ENCODE results near the gene TLK2. TPM values are rescaled to one million over a fixed set of nuclear protein-coding genes. Genes with fewer than 3 reads are reported as not detected.

Gene TLK2
- total and polyA plus RNA-seq, 5 donors from 2014 or later: 6.9 to 89.5 (median 10.6) TPM

GRCh38 chr17:62657690-62658089 lies 179.1 kb downstream of the TLK2 start:
- Mint-ChIP-seq H3K27me3 (peaks cover 14% of the 10 kb centered on the region), H3K27ac (no peak overlapping the region)

GRCh38 chr17:62658136-62658920 lies 179.7 kb downstream of the TLK2 start:
- peaks cover 0 to 9% (median 5%) of the 10 kb centered on the region in 4 donors for H3K4me1 Mint-ChIP-seq
- DNase-seq: no peak
- ATAC-seq (ENCODE audit: low read depth in 2 of 2): no peak
- H3K36me3 Mint-ChIP-seq: peaks cover 4% of the 10 kb centered on the region
- Histone ChIP-seq H3K9me3 (ENCODE audit: control insufficient read depth in 2 of 2, low read length in 2 of 2) (peaks cover 0 to 5% of the 10 kb centered on the region in 2 experiments), H3K27ac (ENCODE audit: insufficient read depth, low read length, poor library complexity, severe bottlenecking) (no peak overlapping the region), H3K27me3 (ENCODE audit: control insufficient read depth, insufficient read depth, low read length) (no peaks in the 10 kb centered on the region), H3K4me1 (ENCODE audit: control insufficient read depth, insufficient read depth, low read length, poor library complexity, severe bottlenecking) (peaks cover 6% of the 10 kb centered on the region), H3K36me3 (ENCODE audit: control insufficient read depth, insufficient read depth, low read length) (no peaks in the 10 kb centered on the region), H3K4me3 (ENCODE audit: low read depth, low read length) (no peak overlapping the region)
- H3K9me3 Mint-ChIP-seq: peaks cover 0 to 10% (median 8%) of the 10 kb centered on the region in 7 donors
- H3K4me3 Mint-ChIP-seq: no peak overlapping the region
- H3K27me3 Mint-ChIP-seq: peaks cover 14% of the 10 kb centered on the region
- no peak overlapping the region for H3K27ac Mint-ChIP-seq

More at GRCh38 chr17:62657690-62658089, 179.1 kb downstream of the TLK2 start:
- Mint-ChIP-seq H3K36me3 (peaks cover 4% of the 10 kb centered on the region), H3K4me3 (no peak overlapping the region), H3K4me1 (peaks cover 0 to 14% (median 7%) of the 10 kb centered on the region in 4 donors), H3K9me3 (peaks cover 0 to 10% (median 8%) of the 10 kb centered on the region in 7 donors)
- H3K27ac ChIP-seq (ENCODE audit: insufficient read depth, low read length, poor library complexity, severe bottlenecking): no peak overlapping the region
- H3K36me3 ChIP-seq (ENCODE audit: control insufficient read depth, insufficient read depth, low read length): no peaks in the 10 kb centered on the region
- peaks cover 13% of the 10 kb centered on the region for H3K4me1 ChIP-seq (ENCODE audit: control insufficient read depth, insufficient read depth, low read length, poor library complexity, severe bottlenecking)
- no peak for ATAC-seq (ENCODE audit: low read depth in 2 of 2)
- no peak for DNase-seq
- peaks cover 0 to 5% of the 10 kb centered on the region in 2 experiments for H3K9me3 ChIP-seq (ENCODE audit: control insufficient read depth in 2 of 2, low read length in 2 of 2)
- H3K4me3 ChIP-seq (ENCODE audit: low read depth, low read length): no peak overlapping the region
- H3K27me3 ChIP-seq (ENCODE audit: control insufficient read depth, insufficient read depth, low read length): no peaks in the 10 kb centered on the region

GRCh38 chr17:62660629-62661118 lies 182.0 kb downstream of the TLK2 start:
- H3K27me3 ChIP-seq (ENCODE audit: control insufficient read depth, insufficient read depth, low read length): no peaks in the 10 kb centered on the region
- Mint-ChIP-seq H3K4me1 (no peaks in the 10 kb centered on the region), H3K4me3 (no peak overlapping the region), H3K36me3 (peaks cover 4% of the 10 kb centered on the region), H3K9me3 (peaks cover 0 to 10% (median 7%) of the 10 kb centered on the region in 7 donors), H3K27me3 (peaks cover 13% of the 10 kb centered on the region), H3K27ac (no peak overlapping the region)
- no peak overlapping the region for H3K4me3 ChIP-seq (ENCODE audit: low read depth, low read length)
- H3K27ac ChIP-seq (ENCODE audit: insufficient read depth, low read length, poor library complexity, severe bottlenecking): no peak overlapping the region
- no peak for ATAC-seq (ENCODE audit: low read depth in 2 of 2)
- no peak for DNase-seq
- no peaks in the 10 kb centered on the region for H3K4me1 ChIP-seq (ENCODE audit: control insufficient read depth, insufficient read depth, low read length, poor library complexity, severe bottlenecking)
- H3K36me3 ChIP-seq (ENCODE audit: control insufficient read depth, insufficient read depth, low read length): no peaks in the 10 kb centered on the region
- peaks cover 0 to 5% of the 10 kb centered on the region in 2 experiments for H3K9me3 ChIP-seq (ENCODE audit: control insufficient read depth in 2 of 2, low read length in 2 of 2)

DNA sequence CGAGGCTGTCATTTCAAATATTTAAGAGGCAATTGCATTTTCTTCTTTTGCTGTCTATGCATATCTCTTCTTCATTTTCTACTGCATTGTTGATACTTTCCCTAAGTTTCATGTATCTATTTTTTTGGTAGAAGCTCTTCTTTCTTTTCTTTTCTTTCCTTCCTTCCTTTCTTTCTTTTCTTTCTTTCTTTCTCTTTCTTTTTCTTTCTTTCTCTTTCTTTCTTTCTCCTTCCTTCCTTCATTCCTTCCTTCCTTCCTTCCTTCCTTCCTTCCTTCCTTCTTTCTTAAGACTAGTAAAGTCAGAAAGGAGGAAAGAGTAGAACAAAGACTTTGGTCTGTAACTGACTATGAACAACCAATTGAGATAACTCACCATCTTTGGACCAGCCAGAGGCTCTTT lies 182.7 kb downstream of the TLK2 start:
- H3K4me1 Mint-ChIP-seq: no peaks in the 10 kb centered on the region
- H3K9me3 Mint-ChIP-seq: peaks cover 0 to 10% (median 7%) of the 10 kb centered on the region in 7 donors
- peak overlapping the region in 1 of 4 donors; percentile 43 for H3K4me3 Mint-ChIP-seq
- ATAC-seq (ENCODE audit: low read depth in 2 of 2) (no peak), DNase-seq (no peak)
- H3K9me3 ChIP-seq (ENCODE audit: control insufficient read depth in 2 of 2, low read length in 2 of 2): peaks cover 0 to 5% of the 10 kb centered on the region in 2 experiments
- peaks cover 4% of the 10 kb centered on the region for H3K36me3 Mint-ChIP-seq
- H3K27ac Mint-ChIP-seq: no peak overlapping the region
- no peaks in the 10 kb centered on the region for H3K4me1 ChIP-seq (ENCODE audit: control insufficient read depth, insufficient read depth, low read length, poor library complexity, severe bottlenecking)
- H3K27ac ChIP-seq (ENCODE audit: insufficient read depth, low read length, poor library complexity, severe bottlenecking): no peak overlapping the region
- H3K4me3 ChIP-seq (ENCODE audit: low read depth, low read length): no peak overlapping the region
- H3K27me3 ChIP-seq (ENCODE audit: control insufficient read depth, insufficient read depth, low read length): no peaks in the 10 kb centered on the region
- H3K27me3 Mint-ChIP-seq: peaks cover 9% of the 10 kb centered on the region
- no peaks in the 10 kb centered on the region for H3K36me3 ChIP-seq (ENCODE audit: control insufficient read depth, insufficient read depth, low read length)

DNA sequence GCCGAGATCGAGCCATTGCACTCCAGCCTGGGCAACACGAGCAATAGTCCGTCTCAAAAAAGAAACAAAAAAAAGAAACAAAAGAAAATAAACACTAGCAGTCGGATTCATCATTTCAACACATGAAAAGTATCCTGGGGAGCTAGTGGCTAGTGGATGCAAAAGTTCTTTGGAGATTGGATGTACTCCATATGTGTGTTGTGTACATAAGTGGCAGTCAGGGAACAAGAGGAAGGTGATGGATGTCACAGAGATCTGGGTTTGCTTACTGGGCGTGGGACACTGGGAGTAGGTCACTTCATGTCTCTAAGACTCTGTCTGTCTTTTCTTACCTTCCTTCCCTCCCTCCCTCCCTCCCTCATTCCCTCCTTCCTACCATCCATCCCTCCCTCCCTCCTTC lies 184.2 kb downstream of the TLK2 start:
- peaks cover 5% of the 10 kb centered on the region for H3K27me3 Mint-ChIP-seq
- H3K4me3 Mint-ChIP-seq: no peak overlapping the region
- Histone ChIP-seq H3K36me3 (ENCODE audit: control insufficient read depth, insufficient read depth, low read length) (no peaks in the 10 kb centered on the region), H3K27me3 (ENCODE audit: control insufficient read depth, insufficient read depth, low read length) (no peaks in the 10 kb centered on the region), H3K4me1 (ENCODE audit: control insufficient read depth, insufficient read depth, low read length, poor library complexity, severe bottlenecking) (no peaks in the 10 kb centered on the region), H3K27ac (ENCODE audit: insufficient read depth, low read length, poor library complexity, severe bottlenecking) (no peak overlapping the region), H3K9me3 (ENCODE audit: control insufficient read depth in 2 of 2, low read length in 2 of 2) (peaks cover 0 to 5% of the 10 kb centered on the region in 2 experiments), H3K4me3 (ENCODE audit: low read depth, low read length) (no peak overlapping the region)
- peaks cover 0 to 10% (median 7%) of the 10 kb centered on the region in 7 donors for H3K9me3 Mint-ChIP-seq
- H3K4me1 Mint-ChIP-seq: peaks cover 0 to 2% (median 0%) of the 10 kb centered on the region in 4 donors
- H3K36me3 Mint-ChIP-seq: peaks cover 4% of the 10 kb centered on the region
- no peak overlapping the region for H3K27ac Mint-ChIP-seq
- DNase-seq (no peak), ATAC-seq (ENCODE audit: low read depth in 2 of 2) (no peak)

Other genes starting within 250 kb of the TLK2 start
- gene EFCAB3, start 98.3 kb upstream of the TLK2 start, total RNA-seq: not detected
- not detected for gene EFCAB3, start 98.3 kb upstream of the TLK2 start, polyA plus RNA-seq
- 10.4 TPM for gene METTL2A, start 54.9 kb upstream of the TLK2 start, total RNA-seq
- 10 to 100 TPM; 10.6 to 12.9 (median 12.4) TPM for gene METTL2A, start 54.9 kb upstream of the TLK2 start, polyA plus RNA-seq
- 10.2 TPM for gene MRC2, start 148.8 kb downstream of the TLK2 start, total RNA-seq
- gene MRC2, start 148.8 kb downstream of the TLK2 start, polyA plus RNA-seq: under 1 TPM; 0.25 to 0.36 (median 0.30) TPM

Measured in CD4-positive, CD25-positive, alpha-beta regulatory T cell (primary cell).